PC-3 (cell line): Measurements from ENCODE around the gene RXFP3.

Experiments used
- EZH2 ChIP-seq: fragments of 300-600 bp; sonication (generic); IDR thresholded peaks from one replicate; pipeline ENCODE4 v1.6.1; 2017; ENCODE audit warnings: antibody characterized with exemption, mild to moderate bottlenecking, low read length; ENCODE audit not compliant: unreplicated experiment
- TF ChIP-seq, protein P1 (sequence below): fragments of 300-600 bp; sonication (generic); conservative IDR thresholded peaks from 2 replicates; pipeline ENCODE4 v1.5.1; 2017; ENCODE audit warnings: antibody characterized with exemption, low read depth, mild to moderate bottlenecking, low read length

DNA sequence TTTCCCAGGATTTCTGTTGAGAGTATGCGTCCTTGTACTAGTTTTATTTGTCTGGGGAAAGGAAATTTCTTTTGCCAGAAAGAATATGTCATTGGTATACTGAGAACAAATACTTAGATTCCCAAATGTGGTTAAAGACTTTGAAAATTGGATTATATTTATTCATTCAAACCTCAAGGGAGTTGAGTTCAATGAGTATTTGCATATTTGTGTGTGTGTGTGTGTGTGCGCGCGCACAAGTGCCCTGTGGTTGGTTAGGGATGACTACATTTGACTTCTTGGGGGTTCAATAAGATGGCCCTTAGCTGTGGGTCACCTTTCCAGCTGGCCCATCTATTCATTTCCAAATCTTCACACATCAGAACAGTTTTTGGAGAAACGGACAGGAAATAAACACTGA is 4.9 kb downstream of the RXFP3 start:
- TF ChIP-seq, protein P1, sequence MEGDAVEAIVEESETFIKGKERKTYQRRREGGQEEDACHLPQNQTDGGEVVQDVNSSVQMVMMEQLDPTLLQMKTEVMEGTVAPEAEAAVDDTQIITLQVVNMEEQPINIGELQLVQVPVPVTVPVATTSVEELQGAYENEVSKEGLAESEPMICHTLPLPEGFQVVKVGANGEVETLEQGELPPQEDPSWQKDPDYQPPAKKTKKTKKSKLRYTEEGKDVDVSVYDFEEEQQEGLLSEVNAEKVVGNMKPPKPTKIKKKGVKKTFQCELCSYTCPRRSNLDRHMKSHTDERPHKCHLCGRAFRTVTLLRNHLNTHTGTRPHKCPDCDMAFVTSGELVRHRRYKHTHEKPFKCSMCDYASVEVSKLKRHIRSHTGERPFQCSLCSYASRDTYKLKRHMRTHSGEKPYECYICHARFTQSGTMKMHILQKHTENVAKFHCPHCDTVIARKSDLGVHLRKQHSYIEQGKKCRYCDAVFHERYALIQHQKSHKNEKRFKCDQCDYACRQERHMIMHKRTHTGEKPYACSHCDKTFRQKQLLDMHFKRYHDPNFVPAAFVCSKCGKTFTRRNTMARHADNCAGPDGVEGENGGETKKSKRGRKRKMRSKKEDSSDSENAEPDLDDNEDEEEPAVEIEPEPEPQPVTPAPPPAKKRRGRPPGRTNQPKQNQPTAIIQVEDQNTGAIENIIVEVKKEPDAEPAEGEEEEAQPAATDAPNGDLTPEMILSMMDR, result no peak
- TF ChIP-seq EZH2, result no peak
